H7 (cell line): ENCODE measurements around the gene GARIN5B. TPM values are rescaled to one million over a fixed set of nuclear protein-coding genes. Genes with fewer than 3 reads are reported as not detected.
"Not testable (repeated sequence)": the region's sequence is repeated elsewhere in the genome, so short reads cannot be mapped to it uniquely, and the experiment has no call there.

Source experiments
- DNase-seq: peaks from one replicate; pipeline ENCODE4 v3.0.0; 2012
- H3K27me3 ChIP-seq: 2 replicates; pipeline ENCODE4 v1.6.0; 2011; ENCODE audit warnings: mild to moderate bottlenecking, low read length; ENCODE audit not compliant: control insufficient read depth, insufficient read depth
- H3K36me3 ChIP-seq: replicated peaks from 2 replicates; pipeline ENCODE4 v1.5.1; 2011; ENCODE audit warnings: low read length; ENCODE audit not compliant: control insufficient read depth, insufficient read depth
- H3K4me3 ChIP-seq: 2 replicates; pipeline ENCODE4 v1.5.1; 2011; ENCODE audit warnings: low read depth, mild to moderate bottlenecking, control low read depth, low read length, moderate library complexity; ENCODE audit not compliant: insufficient read depth
- total RNA-seq: library from RNA; depleted of rRNA; stranded (reverse); fragments of >200 nt; shearing (Covaris generic); gene quantifications from 2 replicates; pipeline ENCODE4 v1.2.3, GENCODE V29; 2014

Gene GARIN5B
- total RNA-seq, 1 experiment from 2014 or later, result not detected

DNA sequence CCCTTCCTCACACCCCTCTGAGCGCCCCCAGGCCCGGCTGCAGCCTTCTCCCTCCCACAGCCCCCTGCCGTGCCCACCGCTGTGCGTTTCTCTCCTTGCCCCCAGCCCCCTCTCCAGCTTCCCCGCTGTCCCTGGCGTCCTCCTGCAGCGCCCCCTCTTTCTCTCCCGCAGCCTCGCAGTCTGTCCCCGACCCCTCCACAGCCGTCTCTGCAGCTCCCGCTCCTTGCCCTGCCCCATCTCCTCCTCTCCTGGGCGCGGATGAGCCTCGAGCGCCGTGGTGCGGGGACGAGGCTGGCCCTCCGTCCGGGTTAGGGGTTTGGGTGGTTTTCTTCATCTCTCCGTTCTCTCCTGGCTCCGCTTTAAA, 22.3 kb downstream of the GARIN5B start:
- H3K27me3 ChIP-seq, result no peaks in the 10 kb centered on the region
- H3K4me3 ChIP-seq, result peak overlapping the region; percentile 73
- DNase-seq, result no peak
- H3K36me3 ChIP-seq, result peaks cover 16% of the 10 kb centered on the region

DNA sequence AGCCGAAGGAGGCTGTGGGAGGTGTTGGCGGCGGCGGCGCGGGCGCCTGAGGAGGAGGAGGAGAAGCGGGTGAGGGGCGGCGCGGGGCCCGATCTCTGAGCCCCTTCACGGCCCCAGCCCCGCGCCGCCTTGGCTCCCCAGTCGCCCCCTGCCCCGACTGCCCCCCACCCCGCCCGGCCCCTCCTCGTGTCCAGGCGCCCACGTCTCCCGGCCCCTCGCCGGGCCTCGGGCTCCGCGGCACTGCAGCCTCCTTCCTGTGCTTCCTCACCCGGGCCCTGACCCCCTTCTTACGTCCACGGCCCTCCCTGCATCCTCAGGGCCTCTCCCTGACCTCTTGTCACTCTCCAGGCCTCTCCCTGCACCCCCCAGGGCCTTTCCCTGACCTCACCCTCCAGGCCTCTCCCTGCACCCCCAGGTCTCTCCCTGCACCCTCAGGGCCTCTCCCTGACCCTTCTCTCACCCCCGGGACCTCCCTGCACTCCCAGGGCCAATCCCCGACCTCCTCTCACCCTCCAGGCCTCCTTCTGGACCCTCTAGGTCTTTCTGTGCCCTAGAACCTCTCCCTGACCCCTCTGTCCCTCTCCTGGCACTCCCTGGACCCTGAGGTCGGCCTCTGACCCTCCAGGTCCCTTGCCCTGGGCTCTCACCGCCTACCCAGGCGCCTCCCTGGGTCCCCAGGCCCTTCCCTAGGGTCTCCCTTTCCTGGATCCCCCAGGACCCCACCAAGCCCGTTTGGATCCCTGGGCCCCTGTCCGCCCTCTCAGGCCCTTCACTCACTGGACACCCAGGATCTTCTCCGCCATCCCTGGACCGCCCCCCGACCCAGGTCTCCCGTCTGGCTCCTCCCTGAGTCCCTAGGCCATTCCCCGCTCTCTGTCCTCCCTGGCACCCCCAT, 22.9 kb downstream of the GARIN5B start:
- peak; percentile 83 for DNase-seq
- H3K36me3 ChIP-seq, result peaks cover 16% of the 10 kb centered on the region
- H3K4me3 ChIP-seq, result peak overlapping the region; percentile 73
- no peaks in the 10 kb centered on the region for H3K27me3 ChIP-seq

DNA sequence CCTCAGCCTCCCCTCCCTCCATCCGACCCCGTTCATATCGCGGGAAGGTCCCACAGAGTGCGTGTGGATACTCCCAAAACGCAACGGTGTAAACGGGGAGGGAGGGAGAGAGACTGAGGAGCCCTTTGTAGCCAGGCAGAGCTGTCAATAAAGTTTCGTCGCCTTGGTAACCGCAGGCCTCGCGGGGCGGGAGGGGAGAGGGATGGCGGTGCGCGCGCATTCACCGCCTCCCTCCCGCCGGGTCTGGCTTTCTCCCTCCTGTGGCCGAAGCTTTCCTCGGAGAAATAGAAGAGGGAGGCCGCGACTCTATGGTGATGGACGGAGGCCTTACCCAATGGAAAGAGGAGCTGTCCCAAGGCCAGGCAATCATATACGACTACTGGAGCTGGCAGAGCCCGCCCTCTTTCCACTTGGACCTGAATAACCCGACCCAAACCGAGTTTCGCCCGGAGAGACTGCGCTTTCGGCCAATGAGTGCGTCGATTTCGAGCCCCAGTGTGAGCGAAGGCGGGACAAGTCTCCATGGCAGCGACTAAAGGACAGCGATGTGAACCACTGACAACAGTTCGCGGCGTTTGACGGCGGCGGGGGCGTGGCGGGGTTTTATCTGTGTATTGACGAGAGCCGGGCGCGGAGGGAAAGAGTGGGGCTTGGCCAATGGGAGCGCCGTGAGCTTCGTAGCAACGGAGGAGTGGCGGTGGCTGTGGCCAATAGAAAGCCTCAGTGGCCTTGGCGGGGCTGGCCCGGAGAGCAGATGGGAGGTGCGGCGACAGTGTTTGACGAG, 23.8 kb downstream of the GARIN5B start, which contains the start of gene KMT5C:
Gene KMT5C (plus strand): TSS at position 772 of the 784 bp plus-strand sequence. CDS start 2,061 bp downstream, outside the sequence.
- DNase-seq, result peak; percentile 100
- Histone ChIP-seq H3K27me3 (no peaks in the 10 kb centered on the region), H3K4me3 (peak within 1 kb of the TSS; percentile 73), H3K36me3 (peaks cover 16% of the 10 kb centered on the region)

DNA sequence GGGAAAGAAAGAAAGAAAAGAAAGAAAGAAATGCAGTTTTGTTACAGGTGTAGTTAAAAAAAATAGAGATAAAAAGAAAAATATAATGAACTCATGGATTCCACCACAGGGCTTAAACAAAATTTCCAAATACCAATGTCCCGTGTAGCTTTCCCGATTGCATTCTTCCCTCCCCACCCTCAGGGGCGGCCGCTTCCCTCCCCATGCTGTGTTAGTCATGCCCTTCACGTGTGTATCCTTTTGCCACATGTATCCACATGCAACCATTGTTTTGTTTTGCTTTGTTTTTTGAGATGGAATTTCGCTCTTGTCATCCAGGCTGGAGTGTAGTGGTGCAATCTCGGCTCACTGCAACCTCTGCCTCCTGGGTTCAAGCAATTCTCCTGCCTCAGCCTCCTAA, 27.0 kb downstream of the GARIN5B start:
- Histone ChIP-seq H3K4me3 (no peak overlapping the region), H3K27me3 (no peaks in the 10 kb centered on the region), H3K36me3 (no peaks in the 10 kb centered on the region)
- DNase-seq, result no peak

DNA sequence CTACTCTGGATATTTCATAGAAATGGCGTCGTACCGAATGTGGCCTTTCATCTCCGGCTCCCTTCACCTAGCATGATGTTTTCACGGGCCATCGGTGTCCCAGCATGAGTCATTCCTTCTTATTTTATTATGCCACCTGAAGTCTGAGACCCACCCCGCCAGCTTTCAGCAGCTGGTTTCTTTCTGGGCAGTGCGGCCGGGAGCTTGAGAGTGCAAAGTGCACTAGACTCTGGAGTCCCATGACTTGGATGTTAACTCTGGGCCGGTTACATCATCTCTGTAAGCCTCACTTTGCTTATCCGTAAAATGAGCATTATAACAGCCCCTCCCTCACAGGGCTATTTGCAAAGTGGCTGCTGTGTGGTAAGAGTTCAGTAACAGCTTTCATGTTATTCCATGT, 29.2 kb downstream of the GARIN5B start:
- Histone ChIP-seq H3K27me3 (no peaks in the 10 kb centered on the region), H3K4me3 (no peak overlapping the region), H3K36me3 (no peaks in the 10 kb centered on the region)
- peak; percentile 9 for DNase-seq

DNA sequence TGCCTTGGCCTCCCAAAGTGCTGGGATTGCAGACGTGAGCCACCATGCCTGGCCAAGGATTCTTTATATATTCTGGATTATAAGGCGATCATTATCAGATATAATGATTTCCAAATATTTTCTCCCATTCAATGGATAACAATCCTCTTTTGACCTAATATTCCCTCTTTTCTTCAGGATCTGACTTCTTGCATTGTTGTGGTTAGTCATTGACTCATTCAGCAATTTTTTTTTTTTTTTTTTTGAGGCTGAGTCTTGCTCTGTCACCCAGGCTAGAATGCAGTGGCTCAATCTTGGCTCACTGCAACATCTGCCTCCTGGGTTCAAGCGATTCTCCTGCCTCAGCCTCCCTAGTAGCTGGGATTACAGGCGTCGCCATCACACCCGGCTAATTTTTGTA, 33.3 kb downstream of the GARIN5B start:
- H3K27me3 ChIP-seq, H3K4me3 ChIP-seq, H3K36me3 ChIP-seq, DNase-seq: not testable (repeated sequence)

DNA sequence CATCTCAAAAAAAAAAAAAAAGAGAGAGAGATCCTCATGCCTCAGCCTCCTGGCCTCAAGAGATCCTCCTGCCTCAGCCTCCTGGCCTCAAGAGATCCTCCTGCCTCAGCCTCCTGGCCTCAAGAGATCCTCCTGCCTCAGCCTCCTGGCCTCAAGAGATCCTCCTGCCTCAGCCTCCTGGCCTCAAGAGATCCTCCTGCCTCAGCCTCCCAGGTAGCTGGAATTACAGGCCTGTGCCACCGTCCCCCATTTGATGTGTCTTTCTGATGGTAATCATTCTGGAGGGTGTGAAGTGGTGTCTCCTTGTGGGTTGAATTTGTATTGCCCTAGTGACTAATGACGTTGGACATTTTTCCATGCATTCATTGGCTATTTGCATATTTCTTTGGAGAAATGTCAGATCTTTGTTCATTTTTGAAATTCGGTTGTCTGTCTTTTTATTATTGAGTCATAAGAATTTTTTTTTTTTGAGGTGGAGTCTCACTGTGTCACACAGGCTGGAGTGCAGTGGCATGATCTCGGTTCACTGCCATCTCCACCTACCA, 34.2 kb downstream of the GARIN5B start:
- H3K27me3 ChIP-seq, DNase-seq, H3K36me3 ChIP-seq, H3K4me3 ChIP-seq: not testable (repeated sequence)

DNA sequence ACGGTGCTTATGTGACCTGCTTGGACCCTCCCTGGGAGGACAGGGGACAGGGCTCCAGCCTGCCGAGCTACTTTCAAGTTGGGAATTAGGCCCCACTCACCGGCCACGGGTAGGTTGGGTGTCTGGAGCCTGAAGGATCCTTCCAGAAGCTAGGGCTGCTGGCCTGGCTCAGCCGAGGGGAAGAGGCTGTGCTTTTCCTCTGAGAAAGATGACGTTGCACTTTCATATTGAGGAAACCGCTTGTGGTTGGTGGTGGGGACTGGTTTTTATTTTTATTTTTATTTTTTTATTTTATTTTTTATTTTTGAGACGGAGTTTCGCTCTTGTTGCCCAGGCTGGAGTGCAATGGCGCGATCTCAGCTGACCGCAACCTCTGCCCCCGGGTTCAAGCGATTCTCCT, 37.9 kb downstream of the GARIN5B start, which contains the start of gene TMEM150B:
Gene TMEM150B (minus strand): TSS at position 170 of the 400 bp plus-strand sequence. CDS start 4,305 bp downstream, outside the sequence.
- no peaks in the 10 kb centered on the region for H3K36me3 ChIP-seq
- H3K4me3 ChIP-seq, result no peak within 1 kb of the TSS
- no peaks in the 10 kb centered on the region for H3K27me3 ChIP-seq
- no peak for DNase-seq

DNA sequence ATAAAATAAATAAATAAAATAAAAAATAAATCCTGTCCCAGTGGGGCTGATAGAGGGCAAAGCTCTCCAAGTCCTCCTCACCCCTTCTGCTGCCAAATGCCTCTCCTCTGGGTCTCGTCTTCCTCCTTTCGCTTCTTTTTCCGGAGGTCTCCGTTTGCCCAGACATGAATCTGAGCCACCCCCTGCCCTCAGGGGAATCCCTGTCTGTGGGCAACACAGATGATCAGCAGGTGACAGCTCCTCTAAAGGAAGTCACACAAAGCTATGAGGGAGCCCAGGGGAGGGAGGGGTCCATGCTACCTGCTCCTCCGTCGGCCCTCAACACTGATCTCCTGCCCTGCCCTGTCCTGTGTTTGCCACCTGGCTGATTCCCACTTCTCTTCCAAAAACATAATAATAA, 38.4 kb downstream of the GARIN5B start:
- no peak overlapping the region for H3K4me3 ChIP-seq
- no peaks in the 10 kb centered on the region for H3K27me3 ChIP-seq
- no peaks in the 10 kb centered on the region for H3K36me3 ChIP-seq
- DNase-seq, result no peak

DNA sequence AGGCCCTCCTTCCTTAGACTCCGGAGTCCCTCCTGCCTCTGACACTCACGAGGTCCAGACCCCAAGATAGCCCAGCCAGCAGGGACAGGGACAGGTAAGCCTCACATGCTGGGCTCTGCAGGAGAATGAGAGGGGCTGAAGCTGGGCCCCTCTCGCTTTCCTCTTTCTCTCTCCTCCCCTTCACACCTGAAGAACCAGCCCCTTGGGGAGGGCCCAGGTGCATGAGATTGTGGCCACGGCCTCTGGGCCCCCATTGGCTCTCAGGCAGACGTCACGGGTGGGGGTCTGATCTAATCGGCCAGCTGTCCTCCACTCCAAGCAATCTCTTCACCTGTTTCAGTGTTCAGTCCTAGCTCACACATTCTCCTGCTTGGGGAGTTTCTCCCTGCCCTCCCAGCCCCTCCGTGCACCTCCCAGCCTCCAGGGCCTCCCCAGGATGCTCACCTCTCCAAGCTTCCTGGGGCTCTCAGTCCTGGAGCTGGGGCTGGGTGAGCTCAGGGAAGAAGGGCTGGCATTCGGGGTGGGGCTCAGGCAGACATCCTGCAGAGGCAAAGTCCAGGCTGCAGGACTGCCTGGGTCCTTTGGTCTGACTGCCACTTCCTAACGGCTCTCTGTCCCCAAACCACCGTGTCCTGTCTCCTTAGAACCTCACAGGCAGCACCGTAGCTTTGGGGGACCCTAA, 40.7 kb downstream of the GARIN5B start:
- H3K4me3 ChIP-seq, result no peak overlapping the region
- H3K27me3 ChIP-seq, result no peaks in the 10 kb centered on the region
- DNase-seq, result no peak
- no peaks in the 10 kb centered on the region for H3K36me3 ChIP-seq

DNA sequence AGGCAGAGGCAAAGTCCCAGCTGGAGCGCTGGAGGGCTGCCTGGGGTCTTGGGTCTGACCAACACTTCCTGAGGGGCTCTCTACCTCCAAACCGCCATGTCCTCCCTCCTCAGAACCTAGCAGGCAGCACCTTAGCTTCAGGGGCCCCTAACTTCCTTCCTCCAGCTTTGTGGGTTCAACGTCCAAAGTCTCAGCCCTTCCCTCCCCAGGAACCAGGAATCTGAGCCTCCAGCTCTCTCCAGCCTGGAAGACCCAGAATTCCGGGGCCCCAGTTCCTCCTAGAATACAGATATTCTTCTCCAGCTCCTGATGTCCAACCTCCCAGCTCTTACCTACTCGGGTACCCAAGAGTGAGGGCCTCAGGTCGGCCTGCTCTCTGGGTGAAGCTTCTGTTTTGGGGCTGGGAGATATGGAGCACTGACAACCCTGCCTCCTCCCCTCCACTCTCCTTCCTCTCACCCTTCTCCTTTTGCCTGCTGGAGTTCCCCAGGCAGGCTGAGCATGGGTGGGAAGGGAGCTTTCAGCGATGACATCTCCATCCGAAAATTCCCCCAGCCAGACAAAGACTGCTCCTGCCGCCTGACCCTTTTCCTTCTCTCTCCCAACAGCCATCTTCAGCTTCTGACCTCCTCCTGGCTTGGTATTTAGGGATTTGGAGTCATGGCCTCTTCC, 41.5 kb downstream of the GARIN5B start:
- DNase-seq, result no peak
- Histone ChIP-seq H3K27me3 (no peaks in the 10 kb centered on the region), H3K4me3 (no peak overlapping the region), H3K36me3 (no peaks in the 10 kb centered on the region)

DNA sequence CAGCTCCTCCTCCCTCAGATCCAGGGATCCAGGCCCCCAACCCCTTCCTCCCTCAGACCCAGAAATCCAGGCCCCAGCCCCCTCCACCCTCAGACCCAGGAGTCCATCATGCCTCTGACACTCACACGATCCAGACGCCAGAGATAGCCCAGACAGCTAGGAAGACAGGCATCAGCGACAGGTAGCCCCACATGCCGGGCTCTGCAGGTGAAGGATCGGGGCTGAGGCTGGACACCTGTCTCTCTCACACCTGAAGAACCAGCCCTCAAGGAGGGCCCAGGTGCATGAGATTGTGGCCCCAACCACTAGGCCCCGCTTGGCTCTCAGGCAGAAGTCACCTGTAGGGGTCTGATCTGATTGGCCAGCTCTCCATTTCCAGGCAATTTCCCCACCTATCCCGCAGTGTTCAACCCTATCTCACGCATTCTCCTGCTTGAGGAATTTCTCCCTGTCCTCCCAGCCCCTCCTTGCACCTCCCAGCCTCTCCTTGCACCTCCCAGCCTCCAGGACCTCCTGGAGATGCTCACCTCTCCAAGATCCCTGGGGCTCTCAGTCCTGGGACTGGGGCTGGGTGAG, 42.1 kb downstream of the GARIN5B start:
- Histone ChIP-seq H3K36me3 (no peaks in the 10 kb centered on the region), H3K4me3 (no peak overlapping the region), H3K27me3 (no peaks in the 10 kb centered on the region)
- peak; percentile 57 for DNase-seq

DNA sequence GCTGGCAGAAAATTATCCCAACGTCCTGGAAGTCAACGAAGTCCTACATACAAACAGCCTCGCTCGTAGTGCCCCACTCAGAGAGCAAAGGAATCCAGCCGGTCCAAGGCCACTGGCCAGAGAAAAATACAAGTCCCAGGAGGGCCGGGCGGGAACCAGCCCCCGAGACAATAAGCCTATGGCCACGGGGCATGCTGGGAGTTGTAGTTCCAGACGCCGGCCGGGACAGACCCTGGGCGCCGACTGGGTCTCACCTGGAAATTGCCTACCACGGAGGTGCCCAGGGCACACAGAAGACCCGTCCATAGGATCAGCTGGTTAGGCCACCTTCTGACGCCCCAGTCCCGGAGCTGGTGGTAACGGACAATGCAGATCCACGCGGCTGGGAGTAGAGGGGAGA, 43.3 kb downstream of the GARIN5B start:
- Histone ChIP-seq H3K27me3 (no peaks in the 10 kb centered on the region), H3K36me3 (no peaks in the 10 kb centered on the region), H3K4me3 (peak overlapping the region; percentile 37)
- DNase-seq, result peak; percentile 96
